ENCODE measurements around the gene TYMP.

The TYMP gene

DNA sequence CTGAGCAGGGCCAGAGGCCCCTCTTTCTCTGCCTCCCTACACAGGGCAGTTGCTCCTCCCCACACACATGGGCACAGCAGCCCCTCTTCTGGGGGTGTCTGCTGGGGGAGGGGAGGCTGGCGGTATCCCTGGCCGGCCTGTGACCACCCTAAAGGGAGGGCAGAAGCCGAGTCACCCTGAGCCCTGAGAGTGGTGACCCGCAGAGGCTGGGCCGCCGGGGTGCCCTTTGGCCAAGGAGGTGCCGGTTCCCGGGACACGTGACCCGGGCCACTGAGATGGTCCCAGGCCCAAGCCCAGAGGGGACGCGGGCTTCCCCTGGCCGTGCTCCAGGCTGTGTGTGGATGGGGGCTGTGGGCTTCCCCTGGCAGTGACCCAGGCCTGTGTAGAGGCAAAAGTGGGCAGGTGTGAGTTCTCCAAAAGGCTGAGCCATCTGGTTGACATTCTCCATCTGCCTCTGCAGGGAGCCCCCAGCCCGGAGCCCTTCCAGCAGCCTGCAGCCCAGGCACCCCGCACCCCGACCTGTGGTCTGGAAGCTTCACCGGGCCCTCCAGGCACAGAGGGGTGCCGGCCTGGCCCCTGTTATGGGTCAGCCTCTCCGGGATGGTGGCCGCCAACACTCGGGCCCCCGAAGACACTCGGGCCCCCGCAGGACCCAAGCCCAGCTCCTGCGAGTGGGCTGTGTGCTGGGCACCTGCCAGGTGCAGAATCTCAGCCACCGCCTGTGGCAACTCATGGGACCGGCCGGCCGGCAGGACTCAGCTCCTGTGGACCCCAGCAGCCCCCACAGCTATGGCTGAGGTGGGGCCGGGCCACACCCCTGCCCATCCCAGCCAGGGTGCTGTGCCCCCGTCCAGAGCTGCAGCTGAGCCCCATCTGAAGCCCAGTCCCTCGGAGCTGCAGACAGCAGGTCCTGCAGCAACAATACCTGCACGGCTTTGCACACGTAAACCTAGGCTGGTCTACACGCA is 47.4 kb downstream of the TYMP start:
- no peak for DNase-seq

DNA sequence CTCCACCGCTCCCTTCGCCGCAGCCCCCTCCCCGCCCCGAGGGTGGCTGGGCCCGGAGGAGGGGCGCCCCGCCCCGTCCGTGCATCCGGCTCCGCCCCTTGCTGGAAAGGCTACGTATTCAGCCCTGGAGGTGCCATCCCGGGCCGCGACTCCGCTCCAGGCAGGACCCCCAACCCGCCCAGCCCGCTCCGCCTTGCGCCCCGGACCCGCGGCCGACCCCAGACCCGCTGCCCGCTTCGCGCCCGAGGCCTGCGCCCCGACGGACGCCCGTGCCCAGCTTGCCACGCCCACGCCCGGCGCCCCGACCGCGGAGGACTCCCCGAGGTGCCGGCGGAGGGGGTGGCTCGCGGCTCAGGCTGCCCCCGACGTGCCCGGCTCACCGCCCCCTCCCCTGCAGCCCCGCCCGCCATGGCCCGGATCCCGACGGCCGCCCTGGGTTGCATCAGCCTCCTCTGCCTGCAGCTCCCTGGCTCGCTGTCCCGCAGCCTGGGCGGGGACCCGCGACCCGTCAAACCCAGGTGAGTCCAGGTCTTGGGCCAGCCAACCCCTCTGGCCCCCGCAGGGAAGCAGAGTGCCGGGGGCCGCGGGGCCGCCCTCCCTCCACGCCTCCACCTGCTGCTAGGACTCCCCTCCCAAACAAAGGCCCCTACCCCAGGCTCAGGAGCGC is 48.2 kb downstream of the TYMP start, which contains the start of gene ADM2:
ADM2 (plus strand) TSS at position 104 of the 667 bp plus-strand sequence; CDS start at position 409, 305 bp downstream.
- DNase-seq, result no peak

DNA sequence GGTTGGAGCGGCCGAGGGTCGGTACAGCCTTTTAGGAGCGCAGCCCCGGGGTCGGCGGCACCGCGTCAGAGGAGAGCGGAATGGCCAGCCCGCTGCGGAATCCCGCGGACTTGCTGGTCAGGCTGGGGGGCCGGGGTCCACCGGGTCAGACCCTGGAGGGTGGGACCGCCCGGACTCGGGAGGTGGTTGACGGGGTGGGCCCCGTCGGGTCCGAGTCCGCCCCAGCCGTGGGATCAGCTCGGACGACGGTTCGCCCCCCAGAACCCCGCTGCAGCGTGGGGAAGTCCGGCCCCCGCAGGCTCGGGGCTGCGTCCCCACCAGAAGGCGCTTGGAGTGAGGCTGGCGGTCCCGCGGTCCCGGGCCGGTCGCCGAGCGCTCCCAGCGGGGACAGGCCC is 48.8 kb downstream of the TYMP start:
- no peak for DNase-seq

DNA sequence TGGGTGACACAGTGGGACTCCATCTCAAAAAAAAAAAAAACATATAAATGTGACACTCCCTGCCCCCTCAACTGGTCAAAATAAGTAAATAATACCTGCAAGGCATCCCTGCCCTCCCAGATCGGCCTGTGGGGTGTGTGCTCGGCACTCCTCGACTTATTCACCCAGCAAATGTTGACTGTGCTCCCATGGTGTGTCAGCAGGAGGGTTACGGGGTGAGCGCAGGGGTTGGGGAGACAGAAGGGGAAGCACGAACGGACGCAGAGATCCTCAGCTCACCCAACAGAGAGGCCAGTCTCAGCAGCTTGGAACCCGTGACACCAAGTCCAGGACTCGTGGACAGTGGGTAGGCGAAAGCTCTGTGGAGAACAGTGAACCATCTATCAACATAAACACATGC is 50.1 kb downstream of the TYMP start:
- DNase-seq, result no peak

DNA sequence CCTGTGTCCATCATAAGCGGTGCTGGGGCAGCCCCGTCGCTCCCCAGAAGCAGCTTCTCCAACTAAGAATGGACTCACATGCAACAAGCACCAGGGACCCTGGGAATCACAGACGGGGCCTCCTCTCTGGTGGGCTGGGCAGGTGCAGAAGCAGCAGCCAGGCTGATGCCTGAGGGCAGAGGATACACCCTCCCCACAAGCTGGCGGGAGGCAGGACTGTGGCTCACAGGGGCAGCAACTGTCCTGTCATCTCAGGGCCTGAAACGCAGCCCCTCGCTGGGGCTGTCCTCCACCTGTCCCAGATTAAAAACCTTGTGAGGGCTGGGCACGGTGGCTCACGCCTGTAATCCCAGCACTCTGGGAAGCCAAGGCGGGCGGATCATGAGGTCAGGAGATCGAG is 51.9 kb downstream of the TYMP start:
- DNase-seq, result no peak

DNA sequence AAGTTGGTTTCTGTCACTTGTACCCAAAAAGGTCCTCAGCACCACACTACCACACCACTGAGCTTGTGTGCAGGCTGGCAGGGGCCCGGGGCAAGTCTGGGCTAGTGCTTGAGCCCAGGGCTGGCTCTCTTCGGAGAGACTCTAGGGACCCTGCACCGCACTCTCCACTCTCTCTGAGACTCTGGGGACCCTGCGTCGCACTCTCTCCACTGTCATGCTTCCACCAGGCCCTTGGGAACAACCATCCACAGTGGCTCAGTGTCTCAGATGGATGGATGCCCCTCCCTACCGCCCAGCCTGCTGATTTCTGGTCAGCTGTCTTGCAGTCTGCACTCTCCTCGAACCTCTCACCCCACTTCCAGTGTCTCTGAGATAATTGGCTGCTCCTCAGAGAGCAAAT is 52.9 kb downstream of the TYMP start:
- no peak for DNase-seq

Data from amniotic stem cell (primary cell).